Stimulated activated CD4-positive, alpha-beta T cell treated with anti-CD3 and anti-CD28 coated beads, Interleukin-1b, Interleukin-23, amount 100 ng/mL, for 24 hours (primary cell): ENCODE measurements around the gene TAC4.
A peak's percentile ranks its signal among the peaks of the same experiment; 100 is the strongest.

Source experiments
- DNase-seq, 4 experiments: peaks; one replicate each; pipeline ENCODE4 v3.0.0-alpha.2; 2020; ENCODE audit warnings: low read depth in 4 of 4, low spot score in 1 of 4

Gene TAC4

DNA sequence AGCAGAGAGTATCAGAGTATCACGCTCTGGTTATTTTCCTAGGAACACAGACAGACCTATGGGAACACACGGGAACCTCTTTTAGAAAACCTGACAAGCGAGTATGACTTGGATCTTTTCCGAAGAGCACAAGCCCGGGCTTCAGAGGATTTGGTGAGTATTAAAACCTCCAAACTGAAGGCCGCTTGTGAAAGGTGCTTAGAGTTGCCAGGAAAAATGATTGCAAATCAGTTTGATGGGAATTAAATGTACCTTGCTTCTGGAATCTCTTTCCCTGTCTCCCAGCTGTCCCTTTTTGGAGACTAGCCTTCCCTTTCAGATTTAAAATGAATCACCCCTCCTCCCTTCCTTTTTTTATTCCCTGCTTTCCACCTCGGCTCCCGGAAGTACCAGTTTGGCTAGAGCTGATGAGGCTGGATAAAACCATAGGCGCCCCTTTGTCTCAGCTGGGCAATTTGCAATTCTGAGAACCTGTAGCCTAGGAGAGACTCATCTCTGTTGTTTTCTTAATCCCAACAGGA lies 32.0 kb downstream of the TAC4 start:
- no peak for DNase-seq

GRCh38 chr17:49814781-49815529 lies 32.9 kb downstream of the TAC4 start:
- no peak for DNase-seq

DNA sequence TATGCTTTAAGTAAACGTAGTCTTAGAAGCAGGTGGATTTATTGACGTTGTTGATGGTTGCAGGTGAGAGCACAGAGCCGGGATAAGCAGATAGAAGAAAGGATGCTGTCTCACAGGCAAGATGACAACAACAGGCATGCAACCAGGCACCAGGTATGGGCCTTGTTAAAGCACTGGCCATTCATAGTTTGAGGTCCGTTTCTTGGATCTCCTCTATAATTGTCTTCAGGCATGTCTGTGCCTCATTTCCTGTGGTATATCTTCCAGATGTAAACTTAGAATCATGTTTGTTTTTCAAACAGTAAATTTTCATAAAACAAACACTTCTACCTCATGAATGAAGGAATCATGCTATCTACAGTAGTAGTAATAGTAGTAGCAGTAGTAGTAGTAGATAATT lies 38.8 kb downstream of the TAC4 start:
- DNase-seq = no peak

DNA sequence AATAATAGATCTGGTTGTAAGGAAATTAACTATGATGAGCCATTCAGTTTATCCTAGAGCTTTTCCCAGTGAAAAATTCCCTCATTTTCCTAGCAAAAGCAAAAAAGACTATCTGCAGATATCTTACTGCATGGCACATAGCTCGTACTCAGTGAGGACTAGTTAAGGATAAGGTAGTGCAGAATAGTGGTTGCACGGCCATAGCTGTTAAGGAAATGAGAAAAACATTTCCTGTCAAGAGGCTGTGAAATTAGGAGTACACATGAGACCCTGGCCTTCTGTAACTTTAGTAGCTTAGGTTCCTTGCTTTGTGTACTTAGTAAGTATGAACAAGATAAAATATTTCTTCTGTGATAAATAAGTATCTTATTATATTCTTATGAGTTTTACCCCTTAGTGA lies 49.1 kb downstream of the TAC4 start:
- no peak for DNase-seq

DNA sequence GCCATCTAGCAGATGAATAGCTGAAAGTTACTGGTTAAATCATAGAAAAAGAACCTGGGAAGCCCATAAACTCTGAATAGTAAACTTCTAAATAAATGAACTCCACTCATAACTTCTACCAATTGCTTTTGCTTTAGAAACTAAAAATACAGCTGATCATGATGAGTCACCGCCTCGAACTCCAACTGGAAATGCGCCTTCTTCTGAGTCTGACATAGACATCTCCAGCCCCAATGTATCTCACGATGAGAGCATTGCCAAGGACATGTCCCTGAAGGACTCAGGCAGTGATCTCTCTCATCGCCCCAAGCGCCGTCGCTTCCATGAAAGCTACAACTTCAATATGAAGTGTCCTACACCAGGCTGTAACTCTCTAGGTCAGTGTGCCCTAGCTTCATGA lies 49.7 kb downstream of the TAC4 start:
- no peak for DNase-seq

- DNase-seq = no peak
These were observed 52.5 kb downstream of the TAC4 start for GRCh38 chr17:49795372-49795771.

DNA sequence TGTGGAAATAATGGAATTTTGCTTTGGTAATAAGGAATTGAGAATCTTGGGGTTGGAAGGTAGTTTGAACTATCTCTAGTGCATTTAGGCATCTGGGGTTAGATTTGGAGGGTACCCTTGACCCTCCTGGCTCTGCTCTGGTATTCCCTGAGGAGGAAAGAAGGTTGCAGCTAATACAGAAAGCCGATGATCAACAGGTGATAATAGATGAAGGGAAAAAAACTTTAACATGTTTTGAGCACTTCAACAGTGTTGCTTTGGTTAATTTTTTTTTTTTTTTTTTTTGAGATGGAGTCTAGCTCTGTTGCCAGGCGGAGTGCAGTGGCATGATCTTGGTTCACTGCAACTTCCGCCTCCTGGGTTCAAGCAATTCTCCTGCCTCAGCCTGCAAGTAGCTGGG lies 54.6 kb downstream of the TAC4 start:
- DNase-seq = no peak

GRCh38 chr17:49789243-49789578 lies 58.7 kb downstream of the TAC4 start:
- DNase-seq = no peak

DNA sequence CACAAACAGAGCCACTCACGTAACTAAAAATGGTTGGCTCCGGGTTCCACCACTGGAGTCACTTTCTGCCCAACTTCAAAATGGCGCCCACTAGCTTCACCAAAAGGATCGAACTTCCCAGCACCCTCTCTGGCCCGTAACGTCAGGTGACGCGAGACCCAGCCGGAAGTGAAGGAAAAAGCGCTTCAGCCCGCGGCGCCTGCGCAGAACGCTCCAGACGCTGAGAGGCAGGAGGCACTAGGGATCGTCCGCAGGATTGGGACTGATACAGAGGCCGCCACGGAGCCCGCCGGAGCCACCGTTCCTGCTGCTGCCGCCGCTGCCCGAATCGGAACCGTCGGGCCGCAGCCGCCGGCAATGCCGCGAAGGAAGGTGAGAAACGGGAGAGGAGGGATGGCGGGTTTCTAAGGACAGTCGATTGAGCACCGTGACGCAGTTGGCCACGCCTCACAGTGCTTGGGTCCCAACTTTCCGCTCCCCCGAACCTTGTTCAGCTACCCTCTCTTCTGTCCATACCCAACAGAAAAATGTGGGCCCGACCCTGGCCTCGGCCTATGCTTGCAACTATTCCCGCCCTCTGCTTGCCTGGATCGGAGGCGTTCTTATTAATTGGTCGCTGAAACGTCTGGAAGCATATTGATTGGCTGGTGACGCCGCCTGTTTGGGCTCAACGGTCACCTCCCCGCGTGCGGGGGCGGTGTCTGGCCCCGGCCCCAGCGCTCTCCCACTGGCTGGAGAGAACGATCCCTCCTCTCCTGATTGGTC lies 59.2 kb downstream of the TAC4 start, which contains the start of gene KAT7:
TSS of gene KAT7 (plus strand) at position 204 of the 765 bp plus-strand sequence. CDS start at position 358, 154 bp downstream.
- peak; percentile 89 to 97 (median 94) for DNase-seq
